Keratinocyte (primary cell): ENCODE results near the gene IGFBP4.

ENCODE experiments used
- EZH2 ChIP-seq: IDR thresholded peaks from one replicate; pipeline ENCODE4 v1.6.1; 2012; ENCODE audit warnings: inconsistent platforms, mild to moderate bottlenecking, low read length, moderate library complexity
- TF ChIP-seq, protein P1 (sequence below), 3 experiments: IDR thresholded peaks in 1 of 3; conservative IDR thresholded peaks in 1 of 3; optimal IDR thresholded peaks in 1 of 3; 2 replicates in 2 of 3; 3 replicates in 1 of 3; pipeline versions ENCODE3 to v1.5.1; 2011; ENCODE audit warnings: low read length in 3 of 3, mild to moderate bottlenecking in 3 of 3, moderate library complexity in 2 of 3, control low read depth in 1 of 3, inconsistent platforms in 1 of 3; ENCODE audit not compliant: insufficient read depth in 2 of 3; ENCODE audit errors: extremely low read depth in 1 of 3

- TF ChIP-seq, protein P1, sequence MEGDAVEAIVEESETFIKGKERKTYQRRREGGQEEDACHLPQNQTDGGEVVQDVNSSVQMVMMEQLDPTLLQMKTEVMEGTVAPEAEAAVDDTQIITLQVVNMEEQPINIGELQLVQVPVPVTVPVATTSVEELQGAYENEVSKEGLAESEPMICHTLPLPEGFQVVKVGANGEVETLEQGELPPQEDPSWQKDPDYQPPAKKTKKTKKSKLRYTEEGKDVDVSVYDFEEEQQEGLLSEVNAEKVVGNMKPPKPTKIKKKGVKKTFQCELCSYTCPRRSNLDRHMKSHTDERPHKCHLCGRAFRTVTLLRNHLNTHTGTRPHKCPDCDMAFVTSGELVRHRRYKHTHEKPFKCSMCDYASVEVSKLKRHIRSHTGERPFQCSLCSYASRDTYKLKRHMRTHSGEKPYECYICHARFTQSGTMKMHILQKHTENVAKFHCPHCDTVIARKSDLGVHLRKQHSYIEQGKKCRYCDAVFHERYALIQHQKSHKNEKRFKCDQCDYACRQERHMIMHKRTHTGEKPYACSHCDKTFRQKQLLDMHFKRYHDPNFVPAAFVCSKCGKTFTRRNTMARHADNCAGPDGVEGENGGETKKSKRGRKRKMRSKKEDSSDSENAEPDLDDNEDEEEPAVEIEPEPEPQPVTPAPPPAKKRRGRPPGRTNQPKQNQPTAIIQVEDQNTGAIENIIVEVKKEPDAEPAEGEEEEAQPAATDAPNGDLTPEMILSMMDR (optimal IDR thresholded peaks at IDR 0.05 in 1 of 3, IDR thresholded peaks at IDR 0.05 in 1 of 3, conservative IDR thresholded peaks at IDR 0.05 in 1 of 3; ENCODE audit: extremely low read depth in 1 of 3, insufficient read depth in 2 of 3, low read length in 3 of 3) = no peak
- TF ChIP-seq EZH2 = no peak
Measured at GRCh38 chr17:40448213-40448638, 5.0 kb downstream of the IGFBP4 start.
